WERI-Rb-1 (cell line): ENCODE data around the gene TFRC.
"Not testable (repeated sequence)": the region's sequence is repeated elsewhere in the genome, so short reads cannot be mapped to it uniquely, and the experiment has no call there.

ENCODE experiments used
- DNase-seq: peaks from one replicate; pipeline ENCODE4 v3.0.0-alpha.2; 2020
- H3K27ac ChIP-seq: fragments of 250-450 bp; sonication (Bioruptor Pico); 2 replicates; pipeline ENCODE4 v1.5.1; 2020; ENCODE audit warnings: mild to moderate bottlenecking, moderate library complexity
- H3K27me3 ChIP-seq: fragments of 250-450 bp; sonication (Bioruptor Pico); 2 replicates; pipeline ENCODE4 v1.5.1; 2021; ENCODE audit warnings: mild to moderate bottlenecking, low read depth, moderate library complexity; ENCODE audit not compliant: insufficient read depth, severe bottlenecking
- H3K36me3 ChIP-seq: fragments of 250-450 bp; sonication (Bioruptor Pico); 2 replicates; pipeline ENCODE4 v1.5.1; 2020; ENCODE audit warnings: mild to moderate bottlenecking, moderate library complexity
- H3K4me3 ChIP-seq: 2 replicates; pipeline ENCODE4 v1.5.1; 2011; ENCODE audit warnings: low read depth, mild to moderate bottlenecking, control low read depth, low read length
- H3K9me3 ChIP-seq: fragments of 250-450 bp; sonication (Bioruptor Pico); 2 replicates; pipeline ENCODE4 v1.5.1; 2021; ENCODE audit warnings: mild to moderate bottlenecking, moderate library complexity; ENCODE audit not compliant: severe bottlenecking
- CTCF ChIP-seq: IDR thresholded peaks from 2 replicates; pipeline ENCODE4 v1.5.1; 2011; ENCODE audit warnings: low read depth, mild to moderate bottlenecking, control low read depth, inconsistent platforms, low read length

TFRC gene

DNA sequence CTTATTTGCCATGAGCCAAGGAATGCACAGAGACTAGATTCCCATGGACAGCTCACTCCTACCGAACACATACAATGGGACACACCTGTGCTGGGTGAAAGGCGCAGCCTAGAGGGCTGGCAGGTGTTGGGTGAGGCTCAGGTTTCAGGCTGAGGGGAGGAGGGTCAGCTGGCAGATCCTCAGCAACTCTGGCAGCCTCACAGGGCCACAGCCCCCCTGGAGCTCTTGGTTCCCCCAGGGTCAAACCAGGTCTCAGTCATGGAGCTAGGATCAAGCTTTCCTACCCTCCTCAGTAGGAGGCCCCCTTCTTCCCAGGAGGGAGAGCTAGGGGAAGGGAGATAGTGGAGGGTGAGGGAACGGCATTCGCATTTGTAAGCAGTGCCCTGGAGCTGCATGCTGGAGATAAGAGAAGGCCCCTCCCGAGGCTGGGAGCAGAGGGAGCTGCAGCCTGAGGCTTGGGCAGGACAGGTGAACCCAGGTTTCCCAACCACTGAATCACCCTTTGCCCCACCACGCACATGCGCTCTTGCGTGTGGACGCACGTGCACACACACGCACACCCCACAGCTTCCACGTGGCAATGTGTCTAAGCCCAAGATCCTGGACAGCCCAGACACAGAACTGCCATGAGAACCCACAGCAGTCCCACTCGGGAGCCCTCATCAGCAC is 26.3 kb upstream of the TFRC start:
- Histone ChIP-seq H3K9me3 (no peaks in the 10 kb centered on the region), H3K4me3 (no peak overlapping the region), H3K36me3 (no peaks in the 10 kb centered on the region), H3K27me3 (no peaks in the 10 kb centered on the region), H3K27ac (no peak overlapping the region)
- TF ChIP-seq CTCF: no peak
- no peak for DNase-seq

DNA sequence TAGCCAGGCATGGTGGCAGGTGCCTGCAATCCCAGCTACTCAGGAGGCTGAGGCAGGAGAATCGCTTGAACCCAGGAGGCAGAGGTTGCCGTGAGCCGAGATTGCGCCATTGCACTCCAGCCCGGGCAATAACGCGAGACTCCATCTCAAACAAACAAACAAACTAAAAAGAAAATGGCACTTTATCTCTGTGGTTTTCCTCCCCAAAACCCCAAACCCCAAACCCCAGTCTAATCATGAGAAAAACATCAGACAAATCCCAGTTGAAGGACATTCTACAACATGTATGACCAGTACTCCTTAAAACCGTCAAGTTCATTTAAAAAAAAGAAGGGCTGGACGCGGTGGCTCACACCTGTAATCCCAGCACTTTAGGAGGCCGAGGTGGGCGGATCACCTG is 22.8 kb upstream of the TFRC start:
- H3K27ac ChIP-seq, H3K27me3 ChIP-seq, H3K36me3 ChIP-seq, H3K9me3 ChIP-seq, H3K4me3 ChIP-seq, DNase-seq: not testable (repeated sequence)

DNA sequence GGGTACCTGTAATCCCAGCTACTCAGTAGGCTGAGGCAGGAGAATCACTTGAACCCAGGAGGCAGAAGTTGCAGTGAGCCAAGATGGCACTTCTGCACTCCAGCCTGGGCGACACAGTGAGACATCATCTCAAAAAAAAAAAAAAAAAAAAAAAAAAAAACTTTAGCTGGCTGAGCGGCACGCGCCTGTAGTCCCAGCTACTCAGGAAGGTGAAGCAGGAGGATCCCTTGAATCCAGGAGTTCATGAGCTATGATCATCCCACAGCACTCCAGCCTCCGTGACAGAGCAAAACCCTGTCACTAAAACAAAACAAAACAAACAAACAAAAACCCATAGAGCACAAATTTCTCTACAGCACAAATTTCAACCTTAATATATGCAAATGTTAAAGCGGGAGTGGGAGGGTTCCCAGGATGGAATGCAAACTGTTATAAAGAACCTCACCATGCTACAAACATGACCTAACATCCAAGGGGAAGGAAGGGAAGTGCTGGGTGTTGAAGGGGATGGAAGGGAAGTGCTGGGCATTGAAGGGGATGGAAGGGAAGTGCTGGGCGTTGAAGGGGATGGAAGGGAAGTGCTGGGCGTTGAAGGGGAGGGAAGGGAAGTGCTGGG is 16.6 kb upstream of the TFRC start:
- not testable (repeated sequence) for H3K4me3 ChIP-seq, H3K36me3 ChIP-seq, H3K27me3 ChIP-seq, H3K27ac ChIP-seq, H3K9me3 ChIP-seq, DNase-seq

DNA sequence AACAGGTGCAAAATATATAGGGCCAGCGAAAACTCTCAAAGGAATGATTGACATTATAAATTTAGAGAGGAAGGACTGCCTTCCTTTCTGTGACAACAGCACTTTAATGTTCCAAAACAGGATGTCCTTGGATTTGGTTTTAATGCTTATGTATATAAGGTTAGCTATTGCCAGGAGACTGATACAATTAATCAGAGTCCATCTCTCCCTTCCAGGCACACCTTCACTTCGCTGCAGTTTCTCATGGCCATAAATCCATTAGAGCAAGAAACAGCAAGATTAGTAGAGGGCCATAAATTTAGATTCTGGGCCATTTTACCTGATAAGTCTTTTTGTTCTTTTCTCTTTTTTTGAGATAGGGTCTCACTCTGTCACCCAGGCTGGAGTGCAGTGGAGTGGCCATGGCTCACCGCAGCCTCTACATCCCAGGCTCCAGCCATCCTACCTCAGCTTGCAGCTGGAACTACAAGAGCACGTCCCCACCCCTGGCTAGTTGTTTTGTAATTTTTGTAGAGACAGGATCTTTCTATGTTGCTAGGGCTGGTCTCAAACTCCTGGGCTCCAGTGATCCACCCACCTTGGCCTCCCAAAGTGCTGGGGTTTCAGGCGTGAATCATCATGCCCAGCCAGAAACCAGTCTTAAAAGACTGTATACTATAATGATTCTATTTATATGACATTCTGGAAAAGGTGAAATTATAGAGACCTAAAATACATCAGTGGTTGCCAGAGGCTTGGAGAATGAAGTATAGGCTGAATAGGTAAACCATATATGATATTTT is 15.7 kb upstream of the TFRC start:
- TF ChIP-seq CTCF: no peak

DNA sequence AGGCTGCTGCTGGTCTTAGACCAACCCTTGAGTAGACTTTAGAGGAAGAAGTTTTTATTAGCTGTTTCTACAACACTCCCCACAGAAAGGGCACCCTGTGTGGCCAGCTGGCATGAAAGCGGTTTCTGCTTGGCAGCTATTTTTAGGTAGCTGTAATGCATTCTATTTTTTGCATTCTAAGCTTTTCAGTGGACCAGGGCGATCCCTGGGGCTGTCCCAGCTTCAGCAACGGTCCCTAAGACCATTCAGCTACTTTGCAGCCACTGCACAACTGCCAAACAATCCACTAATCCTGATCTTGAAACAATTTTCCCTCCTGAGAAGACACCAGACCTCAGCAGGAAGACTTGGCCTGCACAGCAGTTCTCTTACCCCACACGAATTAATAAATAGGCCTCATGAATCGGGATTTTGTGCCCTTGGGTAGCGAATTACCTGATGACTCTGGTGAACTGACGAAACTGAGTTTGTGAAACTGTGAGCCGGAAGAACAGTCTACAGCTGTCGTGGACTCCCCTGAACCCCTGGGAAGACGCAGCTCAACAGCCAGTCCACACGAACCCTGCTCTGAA is 14.6 kb upstream of the TFRC start:
- no peaks in the 10 kb centered on the region for H3K36me3 ChIP-seq
- no peaks in the 10 kb centered on the region for H3K27me3 ChIP-seq
- no peak for TF ChIP-seq CTCF
- DNase-seq: no peak
- H3K9me3 ChIP-seq: no peaks in the 10 kb centered on the region
- no peak overlapping the region for H3K4me3 ChIP-seq
- no peak overlapping the region for H3K27ac ChIP-seq

More for the DNA sequence above, 15.7 kb upstream of the TFRC start:
- no peak overlapping the region for H3K4me3 ChIP-seq
- DNase-seq: no peak
- no peak overlapping the region for H3K27ac ChIP-seq
- H3K36me3 ChIP-seq: no peaks in the 10 kb centered on the region
- H3K9me3 ChIP-seq: no peaks in the 10 kb centered on the region
- H3K27me3 ChIP-seq: no peaks in the 10 kb centered on the region

DNA sequence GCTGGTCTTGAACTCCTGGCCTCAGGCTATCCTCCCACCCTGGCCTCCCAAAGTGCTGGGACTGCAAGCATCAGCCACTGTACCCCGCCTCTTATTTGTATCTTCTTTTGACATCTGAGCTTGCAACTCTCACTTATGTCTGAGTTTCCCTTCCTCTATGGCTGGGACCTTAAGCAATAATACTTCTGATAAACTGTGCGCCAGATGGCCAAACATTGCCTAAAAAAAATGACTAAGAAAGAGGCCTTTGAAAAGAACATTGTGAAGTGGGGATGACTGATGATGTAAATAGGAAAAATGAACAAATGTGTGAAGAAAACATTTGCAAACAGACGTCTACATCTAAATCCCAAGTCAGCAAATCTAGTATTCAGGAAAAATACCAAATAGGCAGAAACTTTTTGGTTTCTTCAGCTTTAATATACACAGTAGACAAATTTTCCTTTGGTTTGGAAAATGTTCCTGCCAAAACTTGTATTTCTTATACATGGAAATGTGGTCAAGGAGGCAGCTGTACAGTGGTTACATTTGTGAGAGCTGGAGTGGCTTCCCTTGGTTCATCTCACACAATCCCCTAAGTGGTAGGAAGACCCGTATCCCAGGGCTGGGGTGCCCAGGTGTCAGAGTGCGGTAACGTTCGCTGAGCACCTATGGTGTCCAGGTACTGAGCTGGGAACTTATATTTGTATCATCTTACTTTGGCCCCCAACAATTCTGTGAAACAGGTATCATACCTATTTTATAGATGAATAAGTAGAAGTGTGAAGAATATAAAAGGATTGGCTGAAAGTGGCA is 11.6 kb upstream of the TFRC start:
- no peak for DNase-seq
- TF ChIP-seq CTCF: no peak
- no peaks in the 10 kb centered on the region for H3K36me3 ChIP-seq
- no peaks in the 10 kb centered on the region for H3K9me3 ChIP-seq
- no peaks in the 10 kb centered on the region for H3K27me3 ChIP-seq
- no peak overlapping the region for H3K4me3 ChIP-seq
- no peak overlapping the region for H3K27ac ChIP-seq
